HG03139 (cell line): ENCODE data around the gene BAZ2A.
"Not testable (repeated sequence)": the region's sequence is repeated elsewhere in the genome, so short reads cannot be mapped to it uniquely, and the experiment has no call there.

Experiments
- ATAC-seq: cut with Tn5 transposase; IDR thresholded peaks from one replicate; pipeline ENCODE4 v1.9.1; 2021; ENCODE audit not compliant: unreplicated experiment

Gene BAZ2A

DNA sequence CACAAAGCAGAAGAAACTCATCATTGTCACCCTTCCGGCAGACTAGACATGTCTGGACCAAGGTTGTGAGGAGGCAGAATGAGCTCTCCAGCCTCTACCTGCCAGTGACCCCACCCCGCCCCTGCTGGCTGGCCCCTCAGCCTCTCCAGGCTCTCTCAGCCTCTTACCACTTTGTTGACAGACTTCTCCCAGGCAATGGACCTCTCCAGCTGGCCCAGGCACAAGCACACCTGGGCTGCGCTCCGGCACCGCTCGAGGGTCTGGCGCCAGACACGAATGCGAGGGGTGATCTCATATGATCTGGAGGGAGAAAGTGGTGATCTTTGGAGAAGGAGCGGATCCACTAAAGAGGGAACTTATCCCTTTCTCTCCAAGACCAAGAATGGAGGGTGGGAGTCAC is 30.3 kb downstream of the BAZ2A start:
- ATAC-seq: no peak

GRCh38 chr12:56599041-56599440 is 31.1 kb downstream of the BAZ2A start:
- no peak for ATAC-seq

GRCh38 chr12:56596815-56597214 is 33.3 kb downstream of the BAZ2A start:
- no peak for ATAC-seq

DNA sequence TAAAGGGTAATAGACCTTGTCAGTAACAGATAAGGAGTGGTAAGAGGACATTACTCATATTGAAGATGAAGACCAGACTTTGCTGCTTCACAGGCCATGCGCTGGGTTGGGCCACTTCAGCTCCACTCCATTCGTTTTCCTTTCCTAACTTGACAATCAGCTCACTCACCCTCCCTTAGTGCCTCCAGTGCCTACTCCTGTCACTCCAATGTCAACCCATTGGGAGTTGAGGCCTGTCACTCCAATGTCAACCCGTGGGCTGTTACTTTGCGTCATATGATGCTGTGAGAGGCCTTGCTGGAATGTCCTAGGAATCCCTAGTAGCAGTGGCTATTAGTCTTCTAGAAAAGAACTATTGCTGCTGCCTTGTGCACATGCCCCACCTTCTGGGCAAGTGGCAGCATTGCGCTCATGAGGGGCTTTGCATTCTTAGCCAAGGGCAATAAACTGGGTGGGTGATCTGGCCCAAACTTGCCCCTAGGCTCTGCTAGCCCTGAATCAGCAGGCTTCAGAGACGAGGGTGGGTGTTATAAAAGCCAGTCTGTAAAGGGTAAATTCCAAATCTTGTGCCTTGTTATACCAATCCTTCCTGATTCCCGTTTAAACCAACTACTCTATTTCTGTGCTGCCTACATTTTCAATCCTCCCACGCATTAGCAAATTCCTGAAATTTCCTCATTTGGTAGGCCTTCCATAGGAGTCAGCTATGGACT is 36.1 kb downstream of the BAZ2A start:
- ATAC-seq: no peak

DNA sequence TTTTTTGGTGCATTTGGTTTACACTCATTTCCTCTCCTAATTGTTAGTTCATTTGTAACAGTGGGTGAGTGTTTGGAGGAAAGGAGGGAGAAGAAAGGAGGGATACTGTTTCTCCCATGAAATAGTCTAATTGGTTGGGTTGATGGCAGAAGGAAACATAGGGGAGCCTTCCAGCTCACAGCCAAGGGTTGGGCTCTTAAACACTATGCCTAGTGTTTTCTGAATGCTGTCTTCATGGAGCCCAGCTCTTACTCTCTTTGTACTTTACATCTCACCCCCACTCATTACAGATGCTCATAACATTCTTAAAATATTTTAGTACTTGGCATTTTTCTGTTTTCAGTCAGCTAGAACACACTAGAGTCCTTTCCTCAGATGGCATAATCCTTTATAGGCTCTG is 38.2 kb downstream of the BAZ2A start:
- no peak for ATAC-seq

DNA sequence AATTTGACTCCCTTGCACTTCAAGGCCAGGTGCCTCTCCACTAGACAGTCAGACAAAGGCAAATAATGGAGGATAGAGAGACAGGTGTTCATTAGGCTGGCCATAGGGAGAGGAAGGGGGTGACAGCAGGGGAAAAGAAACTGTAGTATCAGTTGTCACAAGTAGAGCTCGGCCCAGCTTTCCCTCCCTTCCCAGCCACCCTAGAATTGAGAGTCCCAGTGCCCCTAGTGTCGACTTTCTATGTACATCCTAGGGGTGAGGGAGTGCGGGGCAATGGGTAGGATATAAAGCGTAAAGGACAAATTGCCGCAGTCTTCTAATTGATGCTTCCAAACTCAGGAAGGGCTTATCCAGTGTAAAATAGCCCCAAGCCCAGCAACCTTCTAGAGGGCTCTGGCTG is 39.0 kb downstream of the BAZ2A start:
- ATAC-seq: no peak

DNA sequence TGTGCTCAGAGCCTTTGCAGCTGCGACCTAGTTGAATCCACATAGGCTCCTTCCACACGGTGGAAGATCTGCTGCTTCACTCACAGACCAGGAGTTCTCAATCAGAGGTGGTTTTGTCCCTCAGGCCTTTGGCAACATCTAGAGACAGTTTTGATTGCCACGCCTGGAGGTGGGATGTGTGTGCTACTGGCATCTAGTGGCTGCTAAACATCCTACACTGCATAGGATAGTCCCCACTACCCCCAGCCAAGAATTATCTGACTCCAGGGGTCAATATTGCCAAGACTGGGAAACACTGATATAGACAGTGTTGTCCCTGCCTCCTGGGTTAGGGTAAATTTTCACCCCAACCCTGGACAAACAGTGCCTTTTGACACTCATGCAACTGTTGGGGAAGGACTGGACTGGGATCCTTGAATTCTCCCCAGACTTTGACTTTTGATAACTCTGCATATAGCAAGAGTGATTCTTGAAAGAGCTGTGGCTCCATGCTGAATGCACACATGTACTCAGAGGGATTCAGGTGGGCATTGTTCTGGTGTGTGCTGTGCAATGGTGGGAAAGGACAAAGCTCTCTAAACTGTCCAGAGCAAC is 39.8 kb downstream of the BAZ2A start:
- ATAC-seq: no peak

- ATAC-seq: no peak
Observed at GRCh38 chr12:56589783-56590182, 40.3 kb downstream of the BAZ2A start.

DNA sequence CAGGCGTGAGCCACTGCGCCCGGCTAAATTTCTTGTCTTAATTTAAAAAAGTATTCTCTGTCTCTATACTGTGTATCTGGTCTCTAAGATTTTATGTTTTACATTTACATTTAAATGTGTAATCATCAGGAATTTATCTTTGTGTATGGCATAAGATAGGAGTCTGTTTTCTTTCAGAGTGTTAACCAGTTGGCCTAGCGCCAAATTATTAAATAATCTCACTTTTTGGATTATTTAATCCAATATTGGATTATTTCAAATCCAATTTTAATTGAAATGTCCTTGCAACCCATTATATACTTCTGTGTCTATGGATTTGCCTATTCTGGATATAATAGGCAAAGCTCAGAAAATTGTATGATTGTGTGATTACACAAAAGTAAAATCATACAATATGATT is 45.0 kb downstream of the BAZ2A start:
- ATAC-seq: no peak

GRCh38 chr12:56581418-56582145 is 48.5 kb downstream of the BAZ2A start:
- no peak for ATAC-seq

DNA sequence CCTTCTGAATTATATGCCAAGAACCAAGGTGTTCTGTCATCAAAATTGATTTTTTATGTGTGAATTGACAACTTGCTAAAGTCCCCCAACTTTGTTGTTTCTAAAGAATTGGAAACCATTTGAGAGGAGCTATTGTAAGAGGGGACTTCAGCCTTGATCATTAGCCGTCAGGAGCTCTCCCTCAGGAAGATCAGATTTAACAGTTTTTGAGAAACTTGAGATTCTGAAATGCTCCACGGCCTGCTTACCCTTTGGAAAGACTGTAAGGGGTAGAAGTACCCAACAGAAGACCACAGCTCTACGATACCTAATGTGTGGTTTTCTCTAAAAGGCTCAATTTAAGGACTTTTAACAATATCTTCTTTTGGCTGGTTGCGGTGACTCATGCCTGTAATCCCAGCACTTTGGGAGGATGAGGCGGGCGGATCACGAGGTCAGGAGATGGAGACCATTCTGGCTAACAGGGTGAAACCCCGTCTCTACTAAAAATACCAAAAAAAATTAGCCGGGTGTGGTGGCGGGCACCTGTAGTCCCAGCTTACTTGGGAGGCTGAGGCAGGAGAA is 51.1 kb downstream of the BAZ2A start:
- no peak for ATAC-seq

DNA sequence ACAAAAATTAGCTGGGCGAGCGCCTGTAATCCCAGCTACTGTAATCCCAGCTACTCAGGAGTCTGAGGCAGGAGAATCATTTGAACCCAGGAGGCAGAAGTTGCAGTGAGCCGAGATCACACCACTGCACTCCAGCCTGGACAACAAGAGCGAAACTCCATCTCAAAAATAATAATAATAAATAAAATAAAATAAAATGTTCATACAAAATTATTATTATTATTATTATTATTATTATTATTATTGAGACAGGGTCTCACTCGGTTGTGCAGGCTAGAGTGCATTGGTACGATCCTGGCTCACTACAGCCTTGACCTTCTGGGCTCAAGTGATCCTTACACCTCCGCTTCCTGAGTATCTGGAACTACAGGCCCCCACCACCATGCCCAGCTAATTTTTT is 52.9 kb downstream of the BAZ2A start:
- not testable (repeated sequence) for ATAC-seq

- ATAC-seq: no peak
Observed at GRCh38 chr12:56574210-56574609, 55.9 kb downstream of the BAZ2A start.

- ATAC-seq: no peak
Observed at GRCh38 chr12:56572288-56572687, 57.8 kb downstream of the BAZ2A start.

DNA sequence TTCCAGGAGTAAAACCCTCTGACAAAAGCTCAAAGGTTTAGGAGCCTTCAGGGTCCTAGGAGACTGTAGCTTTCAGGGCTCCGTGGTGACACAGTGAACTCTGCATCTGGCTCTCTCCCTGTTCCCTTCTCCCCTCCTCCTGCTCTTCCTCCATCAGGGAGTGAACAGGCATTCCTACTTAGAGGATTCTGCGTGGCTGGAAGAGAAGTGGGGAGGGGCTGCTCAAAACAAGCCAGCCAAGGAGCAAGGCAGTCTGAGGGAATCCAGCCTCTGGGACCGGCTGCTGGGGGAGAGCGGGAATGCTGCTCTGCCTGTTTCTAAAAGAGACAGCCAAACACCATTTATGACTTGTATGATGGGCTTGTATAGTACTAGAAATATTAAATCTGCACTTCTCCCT is 59.0 kb downstream of the BAZ2A start:
- ATAC-seq: no peak

- no peak for ATAC-seq
Observed at GRCh38 chr12:56568146-56568545, 62.0 kb downstream of the BAZ2A start.

- no peak for ATAC-seq
Observed at GRCh38 chr12:56565510-56566101, 64.5 kb downstream of the BAZ2A start.

GRCh38 chr12:56551070-56551469 is 79.1 kb downstream of the BAZ2A start:
- ATAC-seq: no peak

- ATAC-seq: no peak
Observed at GRCh38 chr12:56546680-56547079, 83.4 kb downstream of the BAZ2A start.
